K562 (cell line): ENCODE results near the gene NRDE2. TPM values are rescaled to one million over a fixed set of nuclear protein-coding genes. Genes with fewer than 3 reads are reported as not detected.

ENCODE experiments used
- ATAC-seq: fragments of 200-7000 bp; cut with Tn5 transposase; 3 replicates; pipeline ENCODE4 v1.9.1; 2020; ENCODE audit warnings: moderate library complexity
- BruUV-seq: library from RNA; stranded (reverse); fragments of 400-500 nt; replicated peaks from 2 replicates; lab custom pipeline; 2021; lab: Mats Ljungman, UMichigan
- CTCF ChIA-PET: fragments of 300-600 bp; formaldehyde crosslinking; extraction: SDS; loops from one replicate; lab custom pipeline; 2021; ENCODE audit warnings: low intra/inter-chr PET ratio; lab: Yijun Ruan, JAX
- POLR2A ChIA-PET: fragments of 300-600, 350-650 bp; sonication (Branson Sonifier 250); formaldehyde crosslinking; extraction: SDS; loops from one replicate; lab custom pipeline; 2021; ENCODE audit warnings: antibody characterized with exemption, inconsistent platforms; lab: Yijun Ruan, JAX
- DNase-seq, 4 experiments: peaks; one replicate each; pipeline versions ENCODE4 v3.0.0 to v3.0.0-alpha.2; 2011 to 2018; ENCODE audit warnings: low spot score in 3 of 4, mixed read lengths in 3 of 4; ENCODE audit errors: extremely low read depth in 1 of 4
- FAIRE-seq: peaks from 2 replicates; lab custom pipeline; 2011; peaks lifted over from hg19 to GRCh38; lab: Jason Lieb, UNC
- H2AFZ ChIP-seq: 2 replicates; pipeline ENCODE4 v1.6.0; 2011; ENCODE audit warnings: low read depth, low read length, control low read depth, inconsistent platforms
- H3K27ac ChIP-seq: fragments of 200-600 bp; 3 replicates; pipeline ENCODE4 v1.8.0; 2011; ENCODE audit warnings: low read depth, mild to moderate bottlenecking, control low read depth, inconsistent platforms, low read length, moderate library complexity, mixed read lengths; ENCODE audit errors: extremely low read depth
- H3K27me3 ChIP-seq, 2 experiments: fragments of 300-600 bp in 1 of 2; 2 replicates in 1 of 2; 3 replicates in 1 of 2; pipeline versions ENCODE4 v1.6.0 to v1.8.0; 2011; ENCODE audit warnings: inconsistent platforms in 2 of 2, low read length in 2 of 2, mild to moderate bottlenecking in 1 of 2, mixed read lengths in 1 of 2, moderate library complexity in 1 of 2; ENCODE audit not compliant: control insufficient read depth in 2 of 2, insufficient read depth in 2 of 2
- H3K36me3 ChIP-seq: fragments of 300-600 bp; 3 replicates; pipeline ENCODE4 v1.8.0; 2011; ENCODE audit warnings: mild to moderate bottlenecking, low read length, inconsistent platforms; ENCODE audit not compliant: control insufficient read depth, insufficient read depth
- H3K4me1 ChIP-seq, 2 experiments: fragments of 200-600 bp in 1 of 2; replicated peaks in 1 of 2; 2 replicates in 1 of 2; 3 replicates in 1 of 2; pipeline versions ENCODE4 v1.5.1 to v1.8.0; 2011; ENCODE audit warnings: inconsistent platforms in 2 of 2, low read length in 2 of 2, mild to moderate bottlenecking in 1 of 2, mixed read lengths in 1 of 2, moderate library complexity in 1 of 2; ENCODE audit not compliant: control insufficient read depth in 2 of 2, insufficient read depth in 2 of 2
- H3K4me2 ChIP-seq: 2 replicates; pipeline ENCODE4 v1.6.1; 2011; ENCODE audit warnings: low read length, control low read depth, inconsistent platforms, mixed read lengths; ENCODE audit not compliant: insufficient read depth
- H3K4me3 ChIP-seq: fragments of 200-600 bp; sonication (generic), shearing (Covaris generic); 2 replicates; pipeline ENCODE4 v1.5.1; 2016; ENCODE audit warnings: control low read depth, inconsistent platforms
- H3K79me2 ChIP-seq: fragments of 200-600 bp; 3 replicates; pipeline ENCODE4 v1.8.0; 2011; ENCODE audit warnings: low read length, inconsistent platforms; ENCODE audit not compliant: control insufficient read depth, insufficient read depth
- H3K9ac ChIP-seq, 2 experiments: 2 replicates each; pipeline versions ENCODE4 v1.6.0 to v1.6.1; 2011; ENCODE audit warnings: low read depth in 2 of 2, low read length in 2 of 2, control low read depth in 1 of 2, inconsistent platforms in 1 of 2, mild to moderate bottlenecking in 1 of 2, mixed read lengths in 1 of 2; ENCODE audit not compliant: insufficient read depth in 1 of 2
- H3K9me1 ChIP-seq: one replicate; pipeline ENCODE4 v1.6.0; 2011; ENCODE audit warnings: inconsistent platforms, mild to moderate bottlenecking, low read length, moderate library complexity; ENCODE audit not compliant: control insufficient read depth, insufficient read depth
- H3K9me3 ChIP-seq: replicated peaks from 2 replicates; pipeline ENCODE4 v1.5.1; 2011; ENCODE audit warnings: low read depth, low read length, inconsistent platforms; ENCODE audit not compliant: control insufficient read depth, insufficient read depth
- H4K20me1 ChIP-seq: replicated peaks from 2 replicates; pipeline ENCODE4 v1.6.1; 2011; ENCODE audit warnings: low read length, inconsistent platforms, mixed read lengths; ENCODE audit not compliant: control insufficient read depth, insufficient read depth
- FOXM1 ChIP-seq, 2 experiments: fragments of 450-650 bp in 1 of 2; sonication (generic) in 1 of 2; formaldehyde crosslinking in 1 of 2; IDR thresholded peaks; 2 replicates each; pipeline versions ENCODE4 v1.6.1 to v1.9.0; 2017 to 2022; ENCODE audit warnings: low read depth in 2 of 2, mild to moderate bottlenecking in 2 of 2, missing genetic modification reagents in 1 of 2, moderate library complexity in 1 of 2
- KLF10 ChIP-seq: fragments of 250-450 bp; sonication (Bioruptor Pico); IDR thresholded peaks from 2 replicates; pipeline ENCODE4 v1.6.1; 2021; ENCODE audit warnings: matching md5 sums
- L3MBTL2 ChIP-seq: fragments of 450-650 bp; IDR thresholded peaks from 2 replicates; pipeline ENCODE4 v1.6.1; 2016; ENCODE audit warnings: mild to moderate bottlenecking, moderate library complexity
- SAP30 ChIP-seq: fragments of 200-600 bp; sonication (generic); IDR thresholded peaks from 2 replicates; pipeline ENCODE4 v1.6.1; 2012; ENCODE audit warnings: borderline replicate concordance, low read depth, mild to moderate bottlenecking, moderate library complexity, low read length, control low read depth, inconsistent platforms; ENCODE audit not compliant: insufficient read depth, poor library complexity, severe bottlenecking
- STAG1 ChIP-seq: sonication (generic); formaldehyde crosslinking; IDR thresholded peaks from 2 replicates; pipeline ENCODE4 v1.5.0; 2020; ENCODE audit warnings: missing genetic modification reagents, borderline replicate concordance
- U2AF2 ChIP-seq: fragments of 200-400 bp; formaldehyde crosslinking; optimal IDR thresholded peaks from 2 replicates; pipeline ENCODE3; 2017; ENCODE audit warnings: low read depth, mild to moderate bottlenecking, low read length
- XRCC4 ChIP-seq: IDR thresholded peaks from one replicate; pipeline ENCODE4 v1.6.1; 2011; ENCODE audit not compliant: insufficient read depth, insufficient read length; ENCODE audit errors: extremely low read depth
- ZNF140 ChIP-seq: fragments of 250-450 bp; sonication (Bioruptor Pico); IDR thresholded peaks from 2 replicates; pipeline ENCODE4 v1.8.0; 2021; ENCODE audit warnings: moderate library complexity, mild to moderate bottlenecking, inconsistent platforms
- ZNF146 ChIP-seq: IDR thresholded peaks from one replicate; pipeline ENCODE4 v1.6.1; 2018; ENCODE audit warnings: missing compliant biosample characterization; ENCODE audit not compliant: unreplicated experiment
- ZNF354B ChIP-seq: fragments of 250-450 bp; sonication (Bioruptor Pico); IDR thresholded peaks from 2 replicates; pipeline ENCODE4 v1.4.0; 2020
- ZNF668 ChIP-seq: fragments of 250-450 bp; sonication (Bioruptor Pico); IDR thresholded peaks from 2 replicates; pipeline ENCODE4 v1.8.0; 2022; ENCODE audit warnings: mild to moderate bottlenecking, inconsistent platforms
- ZNF707 ChIP-seq: fragments of 250-450 bp; sonication (Bioruptor Pico); conservative IDR thresholded peaks from 2 replicates; pipeline ENCODE4 v1.8.0; 2022; ENCODE audit warnings: inconsistent platforms, mild to moderate bottlenecking, moderate library complexity
- ZNF75A ChIP-seq: fragments of 450-650 bp; formaldehyde crosslinking; IDR thresholded peaks from 2 replicates; pipeline ENCODE4 v1.4.0; 2020; ENCODE audit warnings: mild to moderate bottlenecking
- ZNF778 ChIP-seq: fragments of 450-650 bp; formaldehyde crosslinking; IDR thresholded peaks from 2 replicates; pipeline ENCODE4 v1.4.0; 2020; ENCODE audit warnings: mild to moderate bottlenecking, moderate library complexity
- in situ Hi-C: fragments of 300-500 bp; cut with MboI; formaldehyde crosslinking; loops from 4 replicates; pipeline ENCODE4 v1.15.0; 2018; ENCODE audit warnings: inconsistent platforms, mixed read lengths
- intact Hi-C: fragments of 100-400 bp; cut with micrococcal nuclease; formaldehyde crosslinking; loops from 2 replicates; pipeline ENCODE4 v1.14.2; 2022
- polyA plus RNA-seq, 8 experiments: library from polyadenylated mRNA; depleted of rRNA in 4 of 8; stranded (reverse) in 5 of 8; unstranded in 3 of 8; fragments of >200 nt; fragmentation: Nextera tagmentation in 2 of 8; fragmentation: Illumina TruSeq in 1 of 8; extraction: Ambion mirVana in 2 of 8; extraction: Trizol in 1 of 8; gene quantifications; 2 replicates each; pipeline versions ENCODE4 v1.2.1 to v1.2.3, GENCODE V29; 2011 to 2014; ENCODE audit warnings: inconsistent platforms in 1 of 8, missing spikeins in 1 of 8
- total RNA-seq, 7 experiments: library from RNA; depleted of rRNA in 6 of 7; stranded (reverse); fragments of >200 nt in 6 of 7; fragmentation: Illumina TruSeq in 2 of 7; extraction: Trizol in 2 of 7; gene quantifications; 2 replicates each; pipeline versions ENCODE4 v1.2.1 to v1.2.3, GENCODE V29; 2011 to 2021; ENCODE audit warnings: low replicate concordance in 1 of 7
- TF ChIP-seq, protein P1 (sequence below): fragments of 450-650 bp; IDR thresholded peaks from 2 replicates; pipeline ENCODE4 v1.6.1; 2017; ENCODE audit warnings: mild to moderate bottlenecking, moderate library complexity
- TF ChIP-seq, protein P2 (sequence below): fragments of 450-650 bp; formaldehyde crosslinking; IDR thresholded peaks from 2 replicates; pipeline ENCODE4 v1.4.0; 2020; ENCODE audit warnings: mild to moderate bottlenecking, moderate library complexity

Gene NRDE2
- total and polyA plus RNA-seq, 9 of the 15 experiments (the other 6 are each of a cell fraction or from before 2014, with no cell fraction given), result 3.3 to 15.0 (median 8.4) TPM

DNA sequence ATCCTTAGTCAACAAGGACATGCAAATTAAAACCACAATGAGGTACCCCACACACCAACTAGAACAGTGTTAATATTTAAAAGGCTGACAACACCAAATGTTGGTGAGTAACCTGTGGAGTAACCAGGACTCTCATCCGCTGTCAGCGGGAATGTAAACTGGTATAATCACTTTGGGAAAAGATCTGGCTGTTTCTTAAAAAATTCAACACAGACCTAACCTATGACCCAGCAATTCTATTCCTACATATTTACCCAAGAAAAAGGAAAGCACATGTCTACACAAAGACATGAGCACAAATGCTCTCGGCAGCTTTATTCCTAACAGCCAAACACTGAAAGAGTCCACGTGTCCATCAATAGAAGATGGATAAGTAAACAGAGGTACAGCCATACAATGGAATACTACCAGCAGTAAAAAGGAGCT lies 26.6 kb downstream of the NRDE2 start (continued):
- TF ChIP-seq, protein P1, sequence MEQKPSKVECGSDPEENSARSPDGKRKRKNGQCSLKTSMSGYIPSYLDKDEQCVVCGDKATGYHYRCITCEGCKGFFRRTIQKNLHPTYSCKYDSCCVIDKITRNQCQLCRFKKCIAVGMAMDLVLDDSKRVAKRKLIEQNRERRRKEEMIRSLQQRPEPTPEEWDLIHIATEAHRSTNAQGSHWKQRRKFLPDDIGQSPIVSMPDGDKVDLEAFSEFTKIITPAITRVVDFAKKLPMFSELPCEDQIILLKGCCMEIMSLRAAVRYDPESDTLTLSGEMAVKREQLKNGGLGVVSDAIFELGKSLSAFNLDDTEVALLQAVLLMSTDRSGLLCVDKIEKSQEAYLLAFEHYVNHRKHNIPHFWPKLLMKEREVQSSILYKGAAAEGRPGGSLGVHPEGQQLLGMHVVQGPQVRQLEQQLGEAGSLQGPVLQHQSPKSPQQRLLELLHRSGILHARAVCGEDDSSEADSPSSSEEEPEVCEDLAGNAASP, result no peak
- no peak for TF ChIP-seq STAG1 (CRISPR knock-in tag)

DNA sequence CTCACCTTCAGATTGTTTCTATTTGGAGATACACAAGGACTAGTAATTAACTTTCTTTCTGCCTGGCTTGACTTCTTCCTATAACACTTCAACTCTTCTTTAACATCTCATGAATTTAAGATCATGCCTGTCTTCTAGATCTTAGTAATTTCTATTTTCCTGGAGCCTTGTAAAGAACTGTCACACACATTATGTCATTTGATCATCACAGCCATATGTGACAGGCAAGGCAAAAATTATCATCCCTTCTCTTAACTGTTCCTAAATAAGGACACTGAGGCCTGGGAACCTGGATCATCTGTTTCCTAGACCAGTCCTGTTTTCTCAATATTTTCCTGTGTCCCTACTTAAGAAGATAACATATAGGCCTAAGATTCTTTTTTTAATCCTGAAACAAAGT lies 27.2 kb downstream of the NRDE2 start:
- no peak overlapping the region for H3K9ac ChIP-seq
- intact Hi-C loops (loop anchor here (5.0 kb wide), 3 partner anchors 93 to 393 kb away; partner anchors contain the start of gene CALM1), in situ Hi-C loops (no loop called here)
- no peak for ATAC-seq
- no peak overlapping the region for H3K27ac ChIP-seq
- H3K4me3 ChIP-seq, result no peak overlapping the region
- no peaks in the 10 kb centered on the region for H3K9me3 ChIP-seq
- no peaks in the 10 kb centered on the region for H4K20me1 ChIP-seq
- POLR2A ChIA-PET, result no interaction called here
- FAIRE-seq, result no peak
- no peak for DNase-seq
- H3K27me3 ChIP-seq, result no peaks in the 10 kb centered on the region
- H3K9me1 ChIP-seq, result no peaks in the 10 kb centered on the region
- no peak overlapping the region for H3K4me2 ChIP-seq
- H3K79me2 ChIP-seq, result no peaks in the 10 kb centered on the region
- CTCF ChIA-PET, result no interaction called here
- BruUV-seq, result no TSS peak
- no peak overlapping the region for H2AFZ ChIP-seq
- H3K36me3 ChIP-seq, result peaks cover 57% of the 10 kb centered on the region; the same call in 2 of the 3 replicates
- H3K4me1 ChIP-seq, result peaks cover 0 to 7% of the 10 kb centered on the region in 2 experiments; a peak in 2 of 5 replicates
- no peak for TF ChIP-seq ZNF668
- TF ChIP-seq U2AF2, result no peak
- no peak for TF ChIP-seq ZNF707 (CRISPR knock-in tag)
- TF ChIP-seq SAP30, result no peak
- no peak for TF ChIP-seq L3MBTL2
- TF ChIP-seq ZNF354B (CRISPR knock-in tag), result no peak
- TF ChIP-seq ZNF140 (CRISPR knock-in tag), result no peak
- TF ChIP-seq, protein P2, sequence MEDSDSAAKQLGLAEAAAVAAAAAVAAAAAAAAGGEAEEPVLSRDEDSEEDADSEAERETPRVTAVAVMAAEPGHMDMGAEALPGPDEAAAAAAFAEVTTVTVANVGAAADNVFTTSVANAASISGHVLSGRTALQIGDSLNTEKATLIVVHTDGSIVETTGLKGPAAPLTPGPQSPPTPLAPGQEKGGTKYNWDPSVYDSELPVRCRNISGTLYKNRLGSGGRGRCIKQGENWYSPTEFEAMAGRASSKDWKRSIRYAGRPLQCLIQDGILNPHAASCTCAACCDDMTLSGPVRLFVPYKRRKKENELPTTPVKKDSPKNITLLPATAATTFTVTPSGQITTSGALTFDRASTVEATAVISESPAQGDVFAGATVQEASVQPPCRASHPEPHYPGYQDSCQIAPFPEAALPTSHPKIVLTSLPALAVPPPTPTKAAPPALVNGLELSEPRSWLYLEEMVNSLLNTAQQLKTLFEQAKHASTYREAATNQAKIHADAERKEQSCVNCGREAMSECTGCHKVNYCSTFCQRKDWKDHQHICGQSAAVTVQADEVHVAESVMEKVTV (CRISPR knock-in tag), result no peak
- TF ChIP-seq KLF10 (CRISPR knock-in tag), result no peak
- TF ChIP-seq ZNF146 (CRISPR knock-in tag), result no peak
- TF ChIP-seq XRCC4, result no peak
- no peak for TF ChIP-seq ZNF778 (CRISPR knock-in tag)
- TF ChIP-seq ZNF75A (CRISPR knock-in tag), result no peak
- TF ChIP-seq FOXM1 (IDR thresholded peaks at IDR 0.05; ENCODE audit: low read depth), result no peak
- TF ChIP-seq FOXM1 (CRISPR knock-in tag; IDR thresholded peaks at IDR 0.05; ENCODE audit: low read depth), result no peak
